Tongue (tissue), 2 donors: ENCODE results near the gene TOR1AIP2. TPM values are rescaled to one million over a fixed set of nuclear protein-coding genes. Genes with fewer than 3 reads are reported as not detected.

Experiments used
- DNase-seq: peaks from one replicate; pipeline ENCODE4 v3.0.0-alpha.2; 2015
- total RNA-seq: library from RNA; depleted of rRNA; stranded (reverse); fragments of >200 nt; gene quantifications from one replicate; pipeline ENCODE4 v1.2.3, GENCODE V29; 2014

TOR1AIP2 gene
- total RNA-seq, 1 donor from 2014 or later: 59.9 TPM

DNA sequence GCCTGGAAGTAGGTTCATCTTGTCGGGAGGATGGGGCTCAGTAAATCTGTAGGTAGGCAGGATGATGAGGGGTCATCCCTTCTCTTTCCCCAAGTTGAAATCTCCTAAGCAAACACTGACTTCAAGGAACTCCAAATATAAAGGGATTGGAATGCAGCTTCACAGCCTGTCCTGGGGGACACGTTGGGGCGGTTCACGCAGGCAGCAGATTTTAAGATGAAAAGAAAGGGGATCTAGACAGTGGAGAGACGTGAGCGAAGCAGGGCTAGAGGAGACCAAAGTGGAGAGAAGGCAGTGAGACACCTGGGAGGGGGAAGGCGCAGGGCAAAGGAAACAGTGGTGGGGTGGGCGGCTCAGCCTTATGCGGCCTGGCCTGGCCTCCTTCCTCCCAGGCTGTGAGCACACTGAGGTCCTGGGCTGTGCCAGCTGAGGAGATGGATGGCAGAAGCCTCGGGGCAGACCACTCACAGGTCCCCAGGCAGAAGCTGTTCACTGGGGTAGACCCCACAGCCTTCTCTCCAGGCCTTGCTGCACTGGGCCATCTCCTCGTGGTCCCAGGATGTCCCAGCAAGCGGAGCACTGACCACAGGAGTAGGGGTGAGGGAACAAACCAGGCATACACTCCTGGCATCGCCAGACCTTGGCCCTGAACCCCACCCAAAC is 51.7 kb downstream of the TOR1AIP2 start:
- DNase-seq: no peak

DNA sequence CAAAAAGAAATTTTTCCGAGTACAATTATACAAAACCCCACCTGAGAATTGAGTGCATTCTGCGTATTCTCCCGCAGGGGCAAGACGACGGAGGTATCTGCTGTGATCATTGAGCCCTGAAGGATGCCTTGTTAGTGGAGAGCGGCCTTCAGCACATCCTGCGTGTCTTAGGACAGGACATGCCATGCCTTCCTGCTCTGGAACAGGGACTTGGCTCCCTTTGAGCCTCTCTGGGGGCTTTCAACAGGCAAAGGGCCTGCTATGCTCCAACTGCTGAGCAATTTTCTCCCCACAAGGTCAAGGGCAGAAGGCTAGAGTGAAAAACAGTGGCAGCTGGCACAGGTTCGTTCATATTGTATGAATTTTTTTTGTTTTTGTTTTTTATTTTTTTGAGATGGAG is 52.4 kb downstream of the TOR1AIP2 start:
- no peak for DNase-seq

DNA sequence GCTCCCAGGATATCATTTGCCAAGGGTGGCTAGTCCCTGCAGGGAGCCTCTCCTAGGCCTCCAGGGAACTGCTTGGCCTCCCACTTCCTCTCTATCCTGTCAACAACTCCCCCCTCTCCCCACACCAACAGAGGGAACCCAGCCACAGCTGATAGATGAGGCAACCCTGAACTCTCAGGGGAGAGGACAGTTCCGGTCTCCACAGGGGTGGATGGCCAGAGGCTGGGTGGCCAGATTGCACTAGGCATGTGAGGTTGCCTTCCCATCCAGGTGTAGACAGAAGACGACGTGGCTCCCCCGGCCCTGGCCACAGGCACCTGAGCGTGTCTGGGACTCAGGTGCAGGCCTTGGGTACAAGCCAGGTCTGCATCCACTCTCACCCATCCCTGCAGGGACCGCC is 53.3 kb downstream of the TOR1AIP2 start:
- no peak for DNase-seq

DNA sequence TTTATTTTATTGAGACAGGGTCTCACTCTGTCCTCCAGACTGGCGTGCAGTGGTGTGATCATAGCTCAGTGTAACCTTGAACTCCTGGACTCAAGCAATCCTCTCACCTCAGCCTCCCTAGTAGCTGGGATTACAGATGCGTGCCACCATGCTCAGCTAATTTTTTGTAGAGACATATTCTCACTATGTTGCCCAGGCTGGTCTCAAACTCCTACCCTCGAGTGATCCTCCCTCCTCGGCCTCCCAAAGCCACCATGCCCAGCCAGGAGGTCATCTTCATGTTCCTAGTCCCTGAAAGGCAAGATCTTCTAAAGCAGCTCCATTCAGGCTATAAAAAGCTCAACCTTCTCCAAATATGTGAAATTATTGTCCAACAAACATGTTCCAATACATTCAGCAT is 53.9 kb downstream of the TOR1AIP2 start:
- DNase-seq: no peak

DNA sequence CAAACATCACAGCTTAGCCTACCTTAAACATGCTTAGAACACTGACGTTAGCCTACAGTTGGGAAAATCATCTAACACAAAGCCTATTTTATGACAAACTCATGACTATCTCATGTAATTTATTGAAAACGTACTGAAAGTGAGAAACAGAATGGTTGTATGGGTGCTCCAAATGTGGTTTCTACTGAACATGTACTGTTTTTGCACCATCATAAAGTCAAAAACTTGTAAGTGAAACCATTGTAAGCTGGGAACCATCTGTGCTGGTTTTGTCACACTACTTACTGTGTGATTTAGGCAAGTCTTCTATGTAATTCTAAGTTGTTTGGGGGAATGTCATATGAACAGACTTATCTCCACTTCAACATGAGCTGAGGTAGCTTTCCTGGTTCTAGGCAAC is 55.5 kb downstream of the TOR1AIP2 start:
- no peak for DNase-seq

DNA sequence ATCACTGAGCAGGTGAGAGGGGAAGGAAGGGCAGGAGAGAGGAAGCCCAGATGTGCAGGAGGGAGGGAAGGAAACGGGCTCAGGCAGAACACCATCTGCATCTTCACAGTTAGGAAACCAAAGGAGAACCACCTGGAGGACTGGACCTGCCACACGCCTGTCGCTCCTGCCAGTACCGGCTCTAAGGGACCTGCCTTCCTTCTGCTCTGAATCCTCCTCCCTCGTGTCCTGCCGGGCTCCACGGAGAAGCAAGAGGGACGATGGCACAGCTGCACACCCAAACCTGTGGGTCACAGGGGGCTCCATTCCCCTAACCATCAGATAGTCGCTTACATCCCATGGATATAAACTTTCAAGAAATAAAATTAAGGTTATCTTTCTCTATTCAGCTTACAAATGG is 56.1 kb downstream of the TOR1AIP2 start:
- no peak for DNase-seq

DNA sequence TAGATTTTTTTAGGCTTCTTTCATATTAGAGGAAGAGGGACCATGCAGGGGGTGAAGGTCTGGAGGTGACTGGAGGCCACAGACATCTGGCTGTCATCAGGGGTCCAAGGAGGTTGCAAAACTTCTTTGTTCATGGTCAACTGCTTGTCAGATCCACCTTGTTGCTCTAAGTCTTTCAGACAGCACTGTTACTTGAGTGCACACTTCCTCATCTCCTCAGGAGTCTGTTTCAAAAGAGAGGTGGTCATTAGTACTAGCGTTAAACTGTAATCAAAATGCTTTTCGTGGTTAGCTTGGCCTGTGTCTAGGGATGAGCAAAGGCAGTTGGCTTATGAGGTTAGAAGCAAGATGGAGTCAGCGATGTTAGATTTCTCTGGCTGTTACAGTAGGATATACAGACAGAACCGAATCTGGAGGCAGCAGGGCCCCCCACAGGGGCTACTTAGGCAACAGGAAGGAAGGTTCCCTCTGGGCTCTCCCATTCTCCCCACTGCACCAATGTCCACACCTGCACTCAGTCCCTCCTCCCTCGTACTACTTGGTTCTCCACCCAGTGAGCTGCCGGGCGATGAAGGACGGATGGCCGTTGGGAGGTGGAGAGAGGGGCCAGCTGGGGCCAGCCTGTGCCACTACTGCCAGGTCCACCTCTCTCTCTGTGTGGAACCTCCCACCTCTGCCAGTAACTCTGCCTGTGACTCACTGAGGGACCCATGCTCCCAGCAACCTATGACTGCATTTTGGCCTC is 57.2 kb downstream of the TOR1AIP2 start:
- no peak for DNase-seq

DNA sequence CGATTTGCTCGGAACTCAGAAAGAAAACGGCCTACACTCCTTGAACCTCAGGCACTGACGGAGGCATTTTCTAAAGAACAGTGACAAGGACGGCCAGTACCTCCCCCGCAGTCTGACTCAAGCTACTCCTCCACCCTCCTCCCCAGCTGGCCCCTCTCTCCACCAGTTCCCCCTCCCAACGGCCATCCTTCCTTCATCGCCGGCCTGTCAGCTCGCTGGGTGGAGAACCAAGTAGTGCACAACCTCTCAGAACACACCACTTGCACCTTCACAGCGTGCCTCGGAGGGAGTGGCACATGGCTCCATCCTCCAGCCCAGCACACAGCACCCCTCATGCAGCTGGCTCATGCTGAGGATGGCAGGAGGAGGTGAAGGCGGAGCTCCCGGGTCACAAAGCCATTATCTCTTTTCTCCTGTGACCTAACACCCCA is 58.8 kb downstream of the TOR1AIP2 start:
- no peak for DNase-seq

DNA sequence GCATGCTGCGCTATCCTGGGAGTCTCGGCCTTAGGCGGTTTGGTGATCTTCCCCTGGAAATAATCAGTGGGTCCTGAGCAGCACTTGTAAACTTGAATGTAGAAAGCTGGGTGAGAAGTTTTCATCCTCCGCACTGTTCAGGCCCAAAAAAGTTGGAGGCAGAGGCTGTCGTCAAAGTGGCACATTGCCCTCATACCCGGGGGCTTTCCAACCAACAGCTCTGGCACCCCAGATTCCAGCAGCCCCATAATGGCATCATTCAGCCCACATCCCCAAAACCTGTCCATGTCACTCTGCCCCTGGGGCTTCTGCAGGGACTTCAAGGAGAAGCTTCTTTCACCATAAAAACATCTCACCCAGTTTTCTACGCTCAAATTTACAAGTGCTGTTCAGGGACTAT is 59.3 kb downstream of the TOR1AIP2 start:
- DNase-seq: no peak

DNA sequence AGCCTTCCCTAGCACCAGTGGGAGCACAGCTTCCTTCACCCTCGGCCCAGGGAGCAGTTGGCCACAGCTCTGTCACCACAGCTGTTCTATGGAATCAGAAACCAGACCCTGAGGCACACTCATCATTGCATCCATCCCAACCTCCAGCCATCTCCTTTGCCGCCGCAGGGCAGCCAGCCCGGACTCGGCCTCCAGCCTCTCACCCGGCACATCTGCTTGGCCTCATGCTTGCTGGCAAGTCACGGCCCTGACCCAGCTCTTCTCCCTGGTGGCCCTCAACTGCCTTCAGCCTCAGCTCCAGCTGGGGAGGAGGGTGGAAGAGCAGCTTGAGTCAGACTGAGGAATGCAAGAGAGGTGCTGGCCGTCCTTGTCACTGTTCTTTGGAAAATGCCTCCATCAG is 59.8 kb downstream of the TOR1AIP2 start:
- DNase-seq: peak; percentile 73

DNA sequence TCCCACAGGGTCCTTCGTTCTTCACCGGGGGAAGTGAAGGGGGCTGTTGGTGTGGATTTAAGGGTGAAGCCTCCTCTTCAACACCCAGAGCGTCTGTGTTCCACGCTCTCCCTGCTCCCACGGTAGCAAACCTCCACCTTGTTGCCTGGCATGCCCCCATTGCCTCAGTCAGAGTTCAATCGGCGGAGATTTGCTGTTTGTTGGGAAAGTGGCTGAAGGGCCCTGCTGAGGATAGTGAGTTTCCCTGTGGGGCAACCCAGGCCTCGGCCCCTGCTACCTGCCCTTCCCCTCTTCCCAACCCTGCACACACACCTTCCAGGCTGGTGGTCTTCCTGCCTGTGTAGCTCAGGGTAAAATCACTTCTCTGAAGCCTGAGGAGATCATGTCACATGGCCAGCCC is 60.5 kb downstream of the TOR1AIP2 start:
- DNase-seq: no peak

DNA sequence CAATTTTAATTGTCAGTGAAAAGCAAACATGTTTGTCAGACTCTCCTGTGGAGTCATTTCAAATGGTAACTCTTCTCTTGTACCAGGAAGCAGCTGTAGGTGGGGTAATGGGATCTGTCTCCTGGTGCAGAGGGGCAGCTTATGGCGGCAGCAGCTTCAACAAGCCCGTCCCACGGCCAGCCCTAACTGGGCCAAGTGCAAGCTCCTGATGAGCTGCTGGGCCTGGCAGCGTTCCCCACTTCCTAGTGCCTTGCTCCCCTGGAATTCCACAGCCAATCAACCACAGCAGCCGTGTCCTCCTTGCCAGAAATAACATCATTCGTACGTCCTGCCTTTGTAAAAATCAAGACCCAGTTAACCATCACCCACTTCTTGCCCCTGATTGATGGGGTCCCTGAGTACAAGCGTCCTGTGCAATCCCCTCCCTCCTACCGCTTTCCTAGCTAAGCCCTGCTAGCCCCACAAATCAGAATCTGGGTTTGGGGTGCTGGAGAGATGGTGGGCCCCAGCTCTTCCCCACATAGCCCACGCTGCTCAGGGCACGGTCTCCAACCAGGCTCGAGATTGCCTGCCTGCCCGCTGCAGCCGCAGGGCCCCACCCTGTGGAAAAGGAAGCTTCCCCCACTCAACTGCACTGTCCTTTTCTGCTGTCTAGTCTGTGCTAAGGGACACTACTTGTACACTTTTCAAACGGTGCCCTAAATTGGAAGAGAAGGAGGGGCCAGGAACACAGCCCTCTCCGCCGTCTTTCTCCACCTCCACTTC is 61.2 kb downstream of the TOR1AIP2 start:
- DNase-seq: peak; percentile 42

DNA sequence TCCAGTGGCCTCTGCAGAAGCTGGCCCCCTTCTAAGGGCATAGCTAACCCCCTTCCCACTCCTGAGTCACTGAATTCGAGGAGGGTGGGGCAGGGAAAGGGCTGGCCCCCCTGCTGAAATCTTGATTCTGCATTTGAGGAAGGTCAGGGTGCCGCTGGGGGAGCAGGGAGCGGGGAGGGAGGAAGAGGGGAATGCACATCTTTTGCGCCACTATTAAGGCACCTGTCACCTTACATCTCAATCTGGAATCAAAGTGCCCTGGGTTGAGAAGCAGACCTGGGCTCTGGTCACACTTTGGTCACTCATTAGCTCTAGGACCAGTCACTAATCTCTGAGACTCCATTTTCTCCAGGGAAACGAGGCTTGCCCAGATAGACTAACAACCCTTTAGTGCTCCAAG is 62.0 kb downstream of the TOR1AIP2 start:
- DNase-seq: no peak

DNA sequence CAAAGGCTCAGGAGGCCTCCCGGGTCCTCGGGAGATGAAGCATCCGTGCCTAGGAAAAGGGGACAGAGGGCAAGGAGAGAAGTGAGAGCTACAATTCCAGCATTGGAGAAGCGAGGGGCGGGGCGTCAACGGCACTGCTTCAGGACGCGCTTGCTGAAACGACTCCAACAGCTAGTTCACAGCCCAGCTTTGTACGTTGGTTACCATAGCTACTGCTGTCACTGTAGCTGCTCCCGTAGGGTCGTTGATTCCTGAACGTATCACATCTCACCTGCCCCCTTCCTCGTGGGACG is 63.1 kb downstream of the TOR1AIP2 start:
- DNase-seq: no peak

DNA sequence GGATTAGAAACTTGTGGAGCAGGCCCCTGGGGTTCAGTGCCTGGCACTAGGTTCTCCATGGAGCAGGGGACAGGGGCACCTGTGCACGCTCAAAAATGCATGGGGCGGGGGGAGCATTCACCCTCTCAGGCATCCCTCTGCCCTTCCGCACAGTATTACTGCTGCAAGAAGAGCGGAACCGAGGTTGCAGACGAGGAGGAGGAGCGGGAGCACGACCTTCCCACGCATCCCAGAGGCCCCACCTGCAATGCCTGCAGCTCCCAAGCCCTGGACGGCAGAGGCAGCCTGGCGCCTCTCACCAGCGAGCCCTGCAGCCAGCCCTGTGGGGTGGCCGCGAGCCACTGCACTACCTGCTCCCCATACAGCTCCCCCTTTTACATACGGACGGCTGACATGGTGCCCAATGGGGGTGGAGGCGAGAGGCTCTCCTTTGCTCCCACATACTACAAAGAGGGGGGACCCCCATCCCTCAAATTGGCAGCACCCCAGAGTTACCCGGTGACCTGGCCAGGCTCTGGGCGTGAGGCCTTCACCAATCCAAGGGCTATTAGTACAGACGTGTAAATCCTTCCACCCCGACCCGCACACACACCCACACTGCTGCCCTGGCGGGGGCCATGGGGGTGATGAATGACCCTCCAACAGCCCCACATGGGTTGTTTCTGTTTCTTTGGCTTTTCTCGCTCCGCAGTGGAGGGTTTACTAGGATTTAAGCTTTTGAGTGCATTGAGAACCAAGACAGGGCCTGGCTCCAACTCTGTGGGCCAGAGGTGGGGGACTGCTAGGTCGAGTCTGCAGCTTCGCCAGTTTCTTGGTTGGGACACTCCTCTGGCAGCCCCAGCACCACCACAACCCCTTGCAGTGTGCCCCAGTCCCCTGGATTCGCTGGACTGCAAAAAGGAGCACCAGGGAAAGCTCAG is 63.7 kb downstream of the TOR1AIP2 start:
- no peak for DNase-seq

DNA sequence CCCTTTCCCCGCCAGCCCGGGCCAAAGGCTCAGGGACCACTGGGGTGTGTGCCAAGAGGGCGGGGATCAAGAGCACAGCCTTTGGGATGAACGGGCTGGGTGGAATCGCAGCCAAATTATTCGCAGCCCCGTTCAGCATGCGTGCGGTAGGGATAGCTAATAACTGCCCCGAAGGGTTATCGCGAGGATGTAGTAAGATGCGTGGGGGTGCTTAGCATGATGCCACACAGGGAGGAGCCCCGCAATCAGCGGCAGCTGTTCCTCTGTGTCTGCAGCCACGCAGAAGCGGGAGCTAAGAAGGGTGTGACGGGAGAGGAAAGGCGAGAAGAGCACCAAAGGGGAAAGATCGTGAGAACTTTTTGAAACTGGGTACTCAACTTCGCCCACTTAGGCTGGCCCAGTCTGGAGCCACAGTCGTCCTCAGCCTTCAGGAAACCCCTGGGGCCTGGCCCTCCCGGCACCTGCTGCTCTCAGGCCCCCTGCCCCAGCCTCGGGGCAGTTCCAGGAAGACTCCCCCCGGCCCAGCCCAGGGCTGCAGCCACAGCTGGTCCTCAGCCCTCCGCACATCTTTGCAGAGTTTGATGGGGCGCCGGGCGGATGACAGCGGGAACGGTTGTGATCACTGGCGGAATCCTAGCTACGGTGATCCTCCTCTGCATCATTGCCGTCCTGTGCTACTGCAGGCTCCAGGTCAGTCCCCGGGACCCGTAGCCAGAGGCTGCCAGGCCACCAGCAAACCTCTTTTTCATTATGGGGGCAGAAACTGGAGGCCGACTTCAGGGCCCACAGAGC is 64.9 kb downstream of the TOR1AIP2 start:
- peak; percentile 62 for DNase-seq

DNA sequence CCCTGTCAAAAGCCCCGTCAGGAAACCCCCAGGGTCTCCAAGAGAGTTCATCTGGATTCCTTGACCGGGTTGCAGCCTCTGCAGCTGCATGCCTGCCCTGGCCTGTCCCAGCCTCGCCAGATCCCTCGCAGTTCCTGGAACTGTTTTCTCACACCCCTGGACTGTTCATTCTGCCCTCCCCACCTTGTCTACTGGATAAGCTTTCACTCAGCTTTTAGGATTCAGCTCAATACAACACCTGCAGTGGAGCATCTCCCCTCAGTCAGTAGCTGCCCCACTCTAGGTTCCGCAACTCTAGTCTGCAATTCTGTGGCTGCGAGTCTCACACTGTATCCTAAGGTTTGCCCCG is 67.3 kb downstream of the TOR1AIP2 start:
- DNase-seq: no peak

DNA sequence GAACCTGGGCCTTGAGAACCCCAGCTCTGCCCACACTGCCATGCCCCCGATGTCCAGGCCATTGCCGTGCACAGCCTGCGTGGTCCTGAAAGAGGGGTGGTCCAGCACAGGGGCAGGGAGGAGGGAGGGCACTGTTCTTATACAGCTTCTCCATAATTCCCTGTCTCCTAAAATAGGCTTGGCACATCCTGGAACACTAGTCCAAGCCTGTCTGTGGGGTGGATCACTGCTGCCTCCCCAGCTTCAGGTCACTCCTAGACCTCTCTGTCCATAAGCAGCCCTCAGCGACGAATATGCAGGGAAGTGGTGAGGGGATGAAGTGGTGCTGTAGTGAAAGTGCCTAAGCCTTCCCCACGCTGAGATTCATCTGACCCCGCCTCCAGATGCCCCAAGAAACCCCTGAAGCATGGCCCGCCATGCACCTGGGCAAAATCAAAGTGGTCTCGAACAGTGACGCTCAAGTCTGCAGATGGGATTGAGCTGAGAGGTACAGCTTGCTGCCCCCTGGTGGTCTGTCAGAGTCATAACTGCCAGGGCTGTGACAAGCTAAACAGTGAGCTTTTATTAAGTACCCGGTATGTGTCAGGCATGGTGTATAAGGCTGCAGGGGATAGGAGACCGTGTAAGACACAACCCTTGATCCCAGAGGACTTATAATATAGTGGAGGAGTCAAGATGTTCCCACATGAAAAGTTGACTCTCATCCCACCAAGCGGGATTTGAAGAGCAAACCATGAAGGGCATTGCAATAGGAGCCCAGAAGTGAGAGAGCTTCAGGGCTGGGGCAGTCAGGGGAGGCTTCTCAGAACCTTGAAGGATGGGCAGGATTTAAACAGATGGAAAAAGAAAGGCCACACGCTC is 67.9 kb downstream of the TOR1AIP2 start:
- peak; percentile 88 for DNase-seq

DNA sequence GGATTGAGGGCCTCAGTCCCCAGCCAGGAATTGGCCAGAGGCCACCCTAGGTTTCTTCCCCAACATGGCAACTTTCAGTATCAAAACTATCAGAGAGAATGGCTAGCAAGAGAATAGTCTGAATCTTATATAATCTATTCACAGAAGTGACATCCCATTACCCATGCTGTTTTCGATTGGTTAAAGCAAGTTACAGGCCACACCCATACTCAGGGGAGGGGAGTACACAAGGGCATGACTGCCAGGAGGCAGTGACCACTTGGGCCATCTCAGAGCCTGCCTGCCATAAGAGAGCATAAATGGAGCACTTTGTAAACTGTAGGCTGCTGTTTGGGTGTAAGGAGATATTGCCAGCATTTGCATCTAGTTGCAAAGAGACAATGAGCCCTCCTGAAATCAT is 69.1 kb downstream of the TOR1AIP2 start:
- no peak for DNase-seq

DNA sequence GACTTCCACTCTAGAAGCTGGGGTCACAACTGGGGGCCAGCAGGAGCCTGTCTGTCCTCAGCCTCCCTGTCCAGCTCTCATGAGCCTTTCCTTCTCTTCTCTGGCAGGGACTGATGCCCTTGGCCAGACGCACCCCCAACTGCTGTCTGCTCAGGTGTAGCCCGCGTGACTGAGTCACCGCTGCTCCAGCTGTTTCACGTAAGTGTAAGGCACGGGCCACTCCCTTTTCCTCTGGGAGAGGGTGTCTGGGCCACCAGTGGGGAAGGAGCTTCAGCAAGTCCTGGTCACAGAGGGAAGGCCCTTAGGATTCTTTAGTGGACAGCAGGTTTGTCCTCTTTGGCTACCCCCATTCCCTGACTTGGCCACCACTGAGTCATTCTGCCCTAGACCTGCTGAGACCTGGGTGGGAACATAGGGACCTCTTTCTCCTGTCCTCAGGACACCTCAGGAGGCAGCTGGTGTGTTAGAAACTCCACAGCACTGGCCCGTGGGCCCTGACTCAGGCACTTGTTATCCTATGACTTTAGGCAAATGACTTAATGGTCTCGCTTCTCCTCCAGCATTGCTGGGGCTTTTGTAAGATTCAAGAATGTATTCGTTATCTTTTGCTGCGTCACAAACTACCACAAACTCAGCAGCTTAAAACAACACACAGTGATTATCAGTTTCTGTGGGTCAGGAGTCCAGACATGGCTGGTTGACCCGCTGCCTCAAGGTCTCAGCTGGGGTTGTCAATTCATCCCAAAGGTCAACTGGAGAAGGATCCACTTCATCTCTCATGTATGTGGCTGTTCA is 69.7 kb downstream of the TOR1AIP2 start:
- DNase-seq: no peak
